ENCODE results near the gene TRMT11. TPM values are rescaled to one million over a fixed set of nuclear protein-coding genes. Genes with fewer than 3 reads are reported as not detected.

TRMT11 gene
- total and polyA plus RNA-seq, 4 donors, result 9.9 to 46.1 (median 15.3) TPM

- no peak for ATAC-seq (ENCODE audit: insufficient read depth, low FRiP score)
Measured at GRCh38 chr6:125957391-125957693, 29.0 kb upstream of the TRMT11 start.

GRCh38 chr6:125957845-125958244 lies 28.5 kb upstream of the TRMT11 start:
- peak; percentile 43 for ATAC-seq (ENCODE audit: insufficient read depth, low FRiP score)
- Histone ChIP-seq H3K27ac (ENCODE audit: low read depth in 1 of 2, low read length in 1 of 2) (no peak overlapping the region), H3K9me3 (ENCODE audit: control insufficient read depth in 4 of 4, insufficient read depth in 3 of 4, low read length in 3 of 4) (no peaks in the 10 kb centered on the region), H3K9ac (ENCODE audit: insufficient read depth in 1 of 2, low read length in 2 of 2) (peak overlapping the region in 1 of 2 donors; percentile 94), H3K4me1 (ENCODE audit: control insufficient read depth in 5 of 5, insufficient read depth in 5 of 5, low read length in 5 of 5) (peaks cover 0 to 17% (median 5%) of the 10 kb centered on the region in 5 donors), H3K36me3 (ENCODE audit: control insufficient read depth in 4 of 4, insufficient read depth in 4 of 4, low read length in 4 of 4) (no peaks in the 10 kb centered on the region), H3K27me3 (ENCODE audit: control insufficient read depth in 3 of 3, insufficient read depth in 3 of 3, low read length in 2 of 3) (no peaks in the 10 kb centered on the region), H3K4me3 (no peak overlapping the region)
- WGBS, 2 donors, result 17 to 19% methylated on average over 4 of the region's 4 CpGs
- TF ChIP-seq CTCF (IDR thresholded peaks at IDR 0.05; ENCODE audit: control extremely low read depth, extremely low read depth), result no peak
- DNase-seq, result peak in 2 of 3 donors; percentile 50 to 68

More at GRCh38 chr6:125957391-125957693, 29.0 kb upstream of the TRMT11 start:
- TF ChIP-seq CTCF (IDR thresholded peaks at IDR 0.05; ENCODE audit: control extremely low read depth, extremely low read depth), result no peak
- Histone ChIP-seq H3K4me1 (ENCODE audit: control insufficient read depth in 5 of 5, insufficient read depth in 5 of 5, low read length in 5 of 5) (peaks cover 0 to 17% (median 5%) of the 10 kb centered on the region in 5 donors), H3K27me3 (ENCODE audit: control insufficient read depth in 3 of 3, insufficient read depth in 3 of 3, low read length in 2 of 3) (no peaks in the 10 kb centered on the region), H3K27ac (ENCODE audit: low read depth in 1 of 2, low read length in 1 of 2) (peak overlapping the region; percentile 93 to 99), H3K4me3 (peak overlapping the region; percentile 79), H3K9ac (ENCODE audit: insufficient read depth in 1 of 2, low read length in 2 of 2) (peak overlapping the region; percentile 87 to 94), H3K9me3 (ENCODE audit: control insufficient read depth in 4 of 4, insufficient read depth in 3 of 4, low read length in 3 of 4) (no peaks in the 10 kb centered on the region), H3K36me3 (ENCODE audit: control insufficient read depth in 4 of 4, insufficient read depth in 4 of 4, low read length in 4 of 4) (no peaks in the 10 kb centered on the region)
- 2% methylated on average over 3 of the region's 3 CpGs for WGBS, 2 donors
- no peak for DNase-seq

GRCh38 chr6:125959041-125959440 lies 27.3 kb upstream of the TRMT11 start:
- H3K36me3 ChIP-seq (ENCODE audit: control insufficient read depth in 4 of 4, insufficient read depth in 4 of 4, low read length in 4 of 4), result no peaks in the 10 kb centered on the region
- no peak overlapping the region for H3K9ac ChIP-seq (ENCODE audit: insufficient read depth in 1 of 2, low read length in 2 of 2)
- peaks cover 0 to 17% (median 5%) of the 10 kb centered on the region in 5 donors for H3K4me1 ChIP-seq (ENCODE audit: control insufficient read depth in 5 of 5, insufficient read depth in 5 of 5, low read length in 5 of 5)
- ATAC-seq (ENCODE audit: insufficient read depth, low FRiP score), result no peak
- no peak for TF ChIP-seq CTCF (IDR thresholded peaks at IDR 0.05; ENCODE audit: control extremely low read depth, extremely low read depth)
- peak overlapping the region in 1 of 2 donors; percentile 41 for H3K27ac ChIP-seq (ENCODE audit: low read depth in 1 of 2, low read length in 1 of 2)
- H3K9me3 ChIP-seq (ENCODE audit: control insufficient read depth in 4 of 4, insufficient read depth in 3 of 4, low read length in 3 of 4), result no peaks in the 10 kb centered on the region
- WGBS, 2 donors, result 77 to 89% methylated on average over 4 of the region's 4 CpGs
- no peak overlapping the region for H3K4me3 ChIP-seq
- DNase-seq, result no peak
- no peaks in the 10 kb centered on the region for H3K27me3 ChIP-seq (ENCODE audit: control insufficient read depth in 3 of 3, insufficient read depth in 3 of 3, low read length in 2 of 3)

- TF ChIP-seq CTCF (IDR thresholded peaks at IDR 0.05; ENCODE audit: control extremely low read depth, extremely low read depth), result no peak
- H3K27ac ChIP-seq (ENCODE audit: low read depth in 1 of 2, low read length in 1 of 2), result no peak overlapping the region
Measured at GRCh38 chr6:125961117-125961516, 25.2 kb upstream of the TRMT11 start.

More at GRCh38 chr6:125961117-125961516, 25.2 kb upstream of the TRMT11 start:
- H3K9me3 ChIP-seq (ENCODE audit: control insufficient read depth in 4 of 4, insufficient read depth in 3 of 4, low read length in 3 of 4), result no peaks in the 10 kb centered on the region
- ATAC-seq (ENCODE audit: insufficient read depth, low FRiP score) (no peak), DNase-seq (no peak)
- 89 to 94% methylated on average over 3 of the region's 3 CpGs for WGBS, 2 donors
- H3K27me3 ChIP-seq (ENCODE audit: control insufficient read depth in 3 of 3, insufficient read depth in 3 of 3, low read length in 2 of 3), result no peaks in the 10 kb centered on the region
- H3K4me3 ChIP-seq, result no peak overlapping the region
- H3K36me3 ChIP-seq (ENCODE audit: control insufficient read depth in 4 of 4, insufficient read depth in 4 of 4, low read length in 4 of 4), result no peaks in the 10 kb centered on the region
- no peak overlapping the region for H3K9ac ChIP-seq (ENCODE audit: insufficient read depth in 1 of 2, low read length in 2 of 2)
- H3K4me1 ChIP-seq (ENCODE audit: control insufficient read depth in 5 of 5, insufficient read depth in 5 of 5, low read length in 5 of 5), result peaks cover 0 to 14% (median 5%) of the 10 kb centered on the region in 5 donors

Measured in lung (tissue), 12 donors.